Measurements from ENCODE around the gene ASGR2. TPM values are rescaled to one million over a fixed set of nuclear protein-coding genes. Genes with fewer than 3 reads are reported as not detected.

The ASGR2 gene
- polyA plus RNA-seq, 3 donors: 53.3 to 148 (median 78.3) TPM

- Histone ChIP-seq H3K36me3 (replicated peaks in 1 of 2; ENCODE audit: control insufficient read depth in 1 of 2, insufficient read depth in 2 of 2, low read length in 2 of 2) (peaks cover 0 to 3% of the 10 kb centered on the region in 2 donors), H3K79me2 (ENCODE audit: insufficient read depth, low read length) (no peaks in the 10 kb centered on the region), H3K9ac (ENCODE audit: insufficient read depth, low read length, poor library complexity, severe bottlenecking) (no peak overlapping the region), H2AFZ (ENCODE audit: insufficient read depth, low read depth, low read length, poor library complexity, severe bottlenecking) (no peak overlapping the region), H3K4me1 (ENCODE audit: control insufficient read depth in 1 of 2, insufficient read depth in 2 of 2, low read length in 2 of 2) (peaks cover 15 to 27% of the 10 kb centered on the region in 2 donors), H3K27me3 (ENCODE audit: control insufficient read depth in 2 of 2, insufficient read depth in 2 of 2, low read length in 2 of 2) (no peaks in the 10 kb centered on the region), H3K4me2 (replicated peaks; ENCODE audit: extremely low read depth, low read length, poor library complexity, severe bottlenecking) (no peak overlapping the region), H4K20me1 (ENCODE audit: insufficient read depth, low read length) (no peaks in the 10 kb centered on the region), H3K4me3 (replicated peaks in 1 of 3; ENCODE audit: low read depth in 2 of 3, low read length in 3 of 3) (no peak overlapping the region), H3K9me3 (replicated peaks in 1 of 2; ENCODE audit: control insufficient read depth in 1 of 2, insufficient read depth in 1 of 2, low read length in 2 of 2) (no peaks in the 10 kb centered on the region), H3K27ac (ENCODE audit: low read depth in 1 of 2, low read length in 2 of 2) (no peak overlapping the region)
- DNase-seq: no peak
- Mint-ChIP-seq H3K4me1 (peaks cover 30% of the 10 kb centered on the region), H3K4me3 (no peak overlapping the region), H3K27ac (no peak overlapping the region), H3K36me3 (peaks cover 31 to 34% of the 10 kb centered on the region in 2 donors), H3K27me3 (ENCODE audit: low read depth in 3 of 3) (peaks cover 5 to 9% (median 9%) of the 10 kb centered on the region in 3 donors), H3K9me3 (peaks cover 0 to 4% (median 0%) of the 10 kb centered on the region in 7 donors)
- TF ChIP-seq CTCF (IDR thresholded peaks at IDR 0.05): no peak
- whole genome bisulfite sequencing (ENCODE audit: insufficient coverage): 100% methylated on average over 11 of the region's 14 CpGs
- intact Hi-C loops (cut with micrococcal nuclease): loop anchor here in 1 of 2 donors (10.0 kb wide), 1 partner anchor 1530 kb away; no protein-coding TSS in a partner anchor
These were observed 39.7 kb downstream of the ASGR2 start for GRCh38 chr17:7074931-7075330.

GRCh38 chr17:7072406-7072805 is 42.2 kb downstream of the ASGR2 start:
- H3K36me3 Mint-ChIP-seq: peaks cover 26 to 42% of the 10 kb centered on the region in 2 donors
- Histone ChIP-seq H2AFZ (ENCODE audit: insufficient read depth, low read depth, low read length, poor library complexity, severe bottlenecking) (no peak overlapping the region), H3K27ac (ENCODE audit: low read depth in 1 of 2, low read length in 2 of 2) (no peak overlapping the region), H3K9ac (ENCODE audit: insufficient read depth, low read length, poor library complexity, severe bottlenecking) (no peak overlapping the region), H3K79me2 (ENCODE audit: insufficient read depth, low read length) (no peaks in the 10 kb centered on the region), H3K4me2 (replicated peaks; ENCODE audit: extremely low read depth, low read length, poor library complexity, severe bottlenecking) (no peak overlapping the region), H4K20me1 (ENCODE audit: insufficient read depth, low read length) (no peaks in the 10 kb centered on the region), H3K9me3 (replicated peaks in 1 of 2; ENCODE audit: control insufficient read depth in 1 of 2, insufficient read depth in 1 of 2, low read length in 2 of 2) (peaks cover 11 to 16% of the 10 kb centered on the region in 2 donors), H3K27me3 (ENCODE audit: control insufficient read depth in 2 of 2, insufficient read depth in 2 of 2, low read length in 2 of 2) (no peaks in the 10 kb centered on the region), H3K36me3 (replicated peaks in 1 of 2; ENCODE audit: control insufficient read depth in 1 of 2, insufficient read depth in 2 of 2, low read length in 2 of 2) (peaks cover 0 to 3% of the 10 kb centered on the region in 2 donors), H3K4me1 (ENCODE audit: control insufficient read depth in 1 of 2, insufficient read depth in 2 of 2, low read length in 2 of 2) (peaks cover 0 to 5% of the 10 kb centered on the region in 2 donors), H3K4me3 (replicated peaks in 1 of 3; ENCODE audit: low read depth in 2 of 3, low read length in 3 of 3) (no peak overlapping the region)
- H3K9me3 Mint-ChIP-seq: peaks cover 11 to 21% (median 16%) of the 10 kb centered on the region in 7 donors
- peaks cover 5 to 9% (median 7%) of the 10 kb centered on the region in 3 donors for H3K27me3 Mint-ChIP-seq (ENCODE audit: low read depth in 3 of 3)
- H3K4me1 Mint-ChIP-seq: peaks cover 7% of the 10 kb centered on the region
- DNase-seq: no peak
- H3K27ac Mint-ChIP-seq: peak overlapping the region in 1 of 7 donors; percentile 61
- intact Hi-C loops (cut with micrococcal nuclease): loop anchor here in 1 of 2 donors (10.0 kb wide), 1 partner anchor 1532 kb away; no protein-coding TSS in a partner anchor
- H3K4me3 Mint-ChIP-seq: no peak overlapping the region
- no peak for TF ChIP-seq CTCF (IDR thresholded peaks at IDR 0.05)
- WGBS (ENCODE audit: insufficient coverage): no CpG with 5 or more reads among the region's 2 CpGs

All from CD14-positive monocyte (primary cell).